Fibroblast of lung (primary cell): ENCODE results near the gene ABL2. TPM values are rescaled to one million over a fixed set of nuclear protein-coding genes. Genes with fewer than 3 reads are reported as not detected.

Experiments
- DNase-seq, 2 donors: peaks; one replicate each; pipeline versions ENCODE4 v3.0.0 to v3.0.0-alpha.2; 2010; ENCODE audit warnings: low read depth in 2 of 2
- H2AFZ ChIP-seq: 2 replicates; pipeline ENCODE4 v1.5.1; 2012; ENCODE audit warnings: low read length, control low read depth, inconsistent platforms
- H3K27ac ChIP-seq: 2 replicates; pipeline ENCODE4 v1.5.1; 2011; ENCODE audit warnings: low read length, control low read depth; ENCODE audit not compliant: insufficient read depth
- H3K27me3 ChIP-seq: 2 replicates; pipeline ENCODE4 v1.5.1; 2011; ENCODE audit warnings: mild to moderate bottlenecking, low read length; ENCODE audit not compliant: control insufficient read depth, insufficient read depth
- H3K36me3 ChIP-seq: 2 replicates; pipeline ENCODE4 v1.5.1; 2011; ENCODE audit warnings: low read length; ENCODE audit not compliant: control insufficient read depth, insufficient read depth
- H3K4me1 ChIP-seq: 2 replicates; pipeline ENCODE4 v1.5.1; 2011; ENCODE audit warnings: low read length; ENCODE audit not compliant: control insufficient read depth, insufficient read depth; ENCODE audit errors: extremely low read depth
- H3K4me2 ChIP-seq: 2 replicates; pipeline ENCODE4 v1.5.1; 2011; ENCODE audit warnings: low read length, control low read depth; ENCODE audit not compliant: insufficient read depth; ENCODE audit errors: extremely low read depth
- H3K4me3 ChIP-seq, 4 experiments: fragments of 200-600 bp in 1 of 4; sonication (generic) in 1 of 4; replicated peaks in 1 of 4; 2 replicates each; pipeline ENCODE4 v1.5.1; 2011 to 2016; ENCODE audit warnings: low read length in 4 of 4, low read depth in 3 of 4, mild to moderate bottlenecking in 3 of 4, control low read depth in 2 of 4, inconsistent platforms in 1 of 4, mixed read lengths in 1 of 4; ENCODE audit not compliant: insufficient read depth in 1 of 4; ENCODE audit errors: control extremely low read depth in 1 of 4
- H3K79me2 ChIP-seq: 2 replicates; pipeline ENCODE4 v1.5.1; 2012; ENCODE audit warnings: mild to moderate bottlenecking, low read length, inconsistent platforms; ENCODE audit not compliant: control insufficient read depth, insufficient read depth
- H3K9ac ChIP-seq: 2 replicates; pipeline ENCODE4 v1.5.1; 2011; ENCODE audit warnings: mild to moderate bottlenecking, low read length, control low read depth; ENCODE audit not compliant: insufficient read depth
- H3K9me3 ChIP-seq: 2 replicates; pipeline ENCODE4 v1.5.1; 2012; ENCODE audit warnings: low read depth, low read length; ENCODE audit not compliant: control insufficient read depth, insufficient read depth
- H4K20me1 ChIP-seq: 2 replicates; pipeline ENCODE4 v1.5.1; 2011; ENCODE audit warnings: low read length; ENCODE audit not compliant: control insufficient read depth, insufficient read depth; ENCODE audit errors: extremely low read depth
- CTCF ChIP-seq, 2 donors: IDR thresholded peaks in 1 of 2; conservative IDR thresholded peaks in 1 of 2; 1 replicate in 1 of 2; 2 replicates in 1 of 2; pipeline ENCODE4 v1.5.1; 2011 to 2012; ENCODE audit warnings: low read length in 2 of 2, control low read depth in 1 of 2, inconsistent platforms in 1 of 2, low read depth in 1 of 2, mild to moderate bottlenecking in 1 of 2
- EZH2 ChIP-seq: IDR thresholded peaks from 2 replicates; pipeline ENCODE4 v1.5.1; 2012; ENCODE audit warnings: low read length, control low read depth, mild to moderate bottlenecking; ENCODE audit errors: missing control alignments
- polyA plus RNA-seq, 2 donors: library from polyadenylated mRNA; depleted of rRNA in 1 of 2; stranded (reverse) in 1 of 2; unstranded in 1 of 2; fragments of >200 nt; gene quantifications; 2 replicates each; pipeline ENCODE4 v1.2.1, GENCODE V29; 2011 to 2012; ENCODE audit warnings: missing spikeins in 1 of 2
- total RNA-seq: library from RNA; depleted of rRNA; stranded (reverse); fragments of >200 nt; gene quantifications from 2 replicates; pipeline ENCODE4 v1.2.1, GENCODE V29; 2014

The ABL2 gene
- total and polyA plus RNA-seq, 2 donors (not counting 1 experiment from before 2014, with no cell fraction given) = 36.1 to 85.4 TPM

GRCh38 chr1:179082333-179082998 is 147.0 kb downstream of the ABL2 start:
- Histone ChIP-seq H3K27ac (peak overlapping the region; percentile 90), H3K4me1 (peaks cover 2% of the 10 kb centered on the region), H3K4me3 (peak overlapping the region; percentile 83 to 92 (median 88)), H3K9ac (peak overlapping the region; percentile 92), H3K79me2 (peaks cover 18% of the 10 kb centered on the region), H2AFZ (peak overlapping the region; percentile 65), H3K9me3 (no peaks in the 10 kb centered on the region), H3K27me3 (no peaks in the 10 kb centered on the region), H3K36me3 (peaks cover 3% of the 10 kb centered on the region), H4K20me1 (no peaks in the 10 kb centered on the region), H3K4me2 (peak overlapping the region; percentile 97)
- no peak for TF ChIP-seq EZH2
- no peak for TF ChIP-seq CTCF (conservative IDR thresholded peaks at IDR 0.05 in 1 of 2, IDR thresholded peaks at IDR 0.05 in 1 of 2; ENCODE audit: low read depth in 1 of 2, low read length in 2 of 2)
- DNase-seq = no peak

GRCh38 chr1:179081687-179082332 is 147.7 kb downstream of the ABL2 start, which contains the start of gene TOR3A:
Gene TOR3A, plus strand, starts transcription at chr1:179082070. Its CDS starts 59 bp downstream, at chr1:179082129.
- Histone ChIP-seq H3K4me1 (peaks cover 2% of the 10 kb centered on the region), H3K4me2 (peak within 1 kb of the TSS; percentile 97), H2AFZ (peak within 1 kb of the TSS; percentile 65), H3K27me3 (no peaks in the 10 kb centered on the region), H3K79me2 (peaks cover 18% of the 10 kb centered on the region), H3K27ac (peak within 1 kb of the TSS; percentile 90), H3K36me3 (peaks cover 3% of the 10 kb centered on the region), H3K9ac (peak within 1 kb of the TSS; percentile 92), H3K4me3 (peak within 1 kb of the TSS; percentile 83 to 92 (median 88)), H3K9me3 (no peaks in the 10 kb centered on the region), H4K20me1 (no peaks in the 10 kb centered on the region)
- DNase-seq = peak; percentile 87 to 92
- TF ChIP-seq EZH2 (no peak), CTCF (conservative IDR thresholded peaks at IDR 0.05 in 1 of 2, IDR thresholded peaks at IDR 0.05 in 1 of 2; ENCODE audit: low read depth in 1 of 2, low read length in 2 of 2) (no peak)

- Histone ChIP-seq H2AFZ (peak overlapping the region; percentile 58), H3K27me3 (no peaks in the 10 kb centered on the region), H3K9ac (no peak overlapping the region), H3K4me3 (peak overlapping the region; percentile 83 to 92 (median 88)), H3K4me1 (peaks cover 2% of the 10 kb centered on the region), H3K79me2 (peaks cover 18% of the 10 kb centered on the region), H3K36me3 (peaks cover 3% of the 10 kb centered on the region), H3K9me3 (no peaks in the 10 kb centered on the region), H3K4me2 (peak overlapping the region; percentile 97), H3K27ac (peak overlapping the region; percentile 90), H4K20me1 (no peaks in the 10 kb centered on the region)
- DNase-seq = no peak
- TF ChIP-seq EZH2 (no peak), CTCF (conservative IDR thresholded peaks at IDR 0.05 in 1 of 2, IDR thresholded peaks at IDR 0.05 in 1 of 2; ENCODE audit: low read depth in 1 of 2, low read length in 2 of 2) (no peak)
These were observed 148.4 kb downstream of the ABL2 start for GRCh38 chr1:179080866-179081686.
